IMR-90 (cell line): ENCODE measurements around the gene KCTD11. TPM values are rescaled to one million over a fixed set of nuclear protein-coding genes. Genes with fewer than 3 reads are reported as not detected.

Source experiments
- ATAC-seq: fragments of 200-7000 bp; cut with Tn5 transposase; 2 replicates; pipeline ENCODE4 v1.9.1; 2020; ENCODE audit warnings: low read depth, mild to moderate bottlenecking, moderate library complexity
- BruUV-seq: library from RNA; stranded (reverse); fragments of 400-500 nt; replicated peaks from 2 replicates; lab custom pipeline; 2021; lab: Mats Ljungman, UMichigan
- CTCF ChIA-PET: fragments of 300-600 bp; formaldehyde crosslinking; extraction: SDS; loops from one replicate; lab custom pipeline; 2021; ENCODE audit warnings: antibody characterized with exemption; lab: Yijun Ruan, JAX
- POLR2A ChIA-PET: fragments of 300-600 bp; sonication (Branson Sonifier 250); formaldehyde crosslinking; loops from one replicate; lab custom pipeline; 2022; ENCODE audit warnings: antibody characterized with exemption; ENCODE audit not compliant: unreplicated experiment; lab: Charles Lee
- DNase-seq: peaks from one replicate; pipeline ENCODE4 v3.0.0; 2013
- H2AFZ ChIP-seq: replicated peaks from 2 replicates; pipeline ENCODE3; 2013; ENCODE audit warnings: low read length, mild to moderate bottlenecking; ENCODE audit not compliant: poor library complexity
- H2AK5ac ChIP-seq: 2 replicates; pipeline ENCODE4 v1.6.1; 2013; ENCODE audit warnings: low read depth, low read length, inconsistent platforms
- H2AK9ac ChIP-seq: replicated peaks from 2 replicates; pipeline ENCODE3; 2013; ENCODE audit warnings: mild to moderate bottlenecking, low read depth, low read length, moderate library complexity; ENCODE audit not compliant: poor library complexity
- H2BK120ac ChIP-seq: 2 replicates; pipeline ENCODE4 v1.6.1; 2013; ENCODE audit warnings: low read depth, low read length, inconsistent platforms
- H2BK15ac ChIP-seq: 3 replicates; pipeline ENCODE4 v1.6.1; 2013; ENCODE audit warnings: low read depth, low read length, inconsistent platforms
- H2BK20ac ChIP-seq: 2 replicates; pipeline ENCODE4 v1.6.1; 2013; ENCODE audit warnings: low read depth, mild to moderate bottlenecking, inconsistent platforms, low read length, moderate library complexity
- H2BK5ac ChIP-seq: 2 replicates; pipeline ENCODE4 v1.6.1; 2013; ENCODE audit warnings: mild to moderate bottlenecking, low read depth, low read length, inconsistent platforms; ENCODE audit not compliant: poor library complexity, severe bottlenecking
- H3K14ac ChIP-seq: replicated peaks from 2 replicates; pipeline ENCODE4 v1.6.1; 2013; ENCODE audit warnings: low read depth, low read length, inconsistent platforms
- H3K18ac ChIP-seq: 2 replicates; pipeline ENCODE4 v1.6.1; 2013; ENCODE audit warnings: low read depth, low read length, control low read depth
- H3K23ac ChIP-seq: 2 replicates; pipeline ENCODE4 v1.6.1; 2013; ENCODE audit warnings: low read depth, low read length, inconsistent platforms
- H3K27ac ChIP-seq: 2 replicates; pipeline ENCODE4 v1.5.1; 2013; ENCODE audit warnings: mild to moderate bottlenecking, control low read depth, low read length; ENCODE audit not compliant: insufficient read depth
- H3K27me3 ChIP-seq: 2 replicates; pipeline ENCODE4 v1.6.1; 2013; ENCODE audit warnings: low read length; ENCODE audit not compliant: control insufficient read depth, insufficient read depth
- H3K36me3 ChIP-seq: 2 replicates; pipeline ENCODE4 v1.6.1; 2013; ENCODE audit warnings: low read length, mixed read lengths; ENCODE audit not compliant: control insufficient read depth, insufficient read depth
- H3K4ac ChIP-seq: 2 replicates; pipeline ENCODE4 v1.6.1; 2013; ENCODE audit warnings: low read depth, low read length, inconsistent platforms
- H3K4me1 ChIP-seq: 2 replicates; pipeline ENCODE4 v1.6.1; 2013; ENCODE audit warnings: low read length, mixed read lengths; ENCODE audit not compliant: control insufficient read depth, insufficient read depth
- H3K4me2 ChIP-seq: 2 replicates; pipeline ENCODE4 v1.6.1; 2013; ENCODE audit warnings: low read depth, mild to moderate bottlenecking, control low read depth, low read length, moderate library complexity
- H3K4me3 ChIP-seq: 2 replicates; pipeline ENCODE4 v1.5.1; 2013; ENCODE audit warnings: low read depth, mild to moderate bottlenecking, control low read depth, low read length, moderate library complexity; ENCODE audit not compliant: insufficient read depth
- H3K56ac ChIP-seq: 2 replicates; pipeline ENCODE4 v1.6.1; 2013; ENCODE audit warnings: low read length, inconsistent platforms; ENCODE audit not compliant: insufficient read depth; ENCODE audit errors: extremely low read depth
- H3K79me1 ChIP-seq, 2 experiments: 2 replicates each; pipeline ENCODE4 v1.6.1; 2013; ENCODE audit warnings: low read length in 2 of 2, inconsistent platforms in 1 of 2, low read depth in 1 of 2
- H3K9ac ChIP-seq: 2 replicates; pipeline ENCODE4 v1.6.1; 2013; ENCODE audit warnings: low read depth, low read length, control low read depth
- H3K9me1 ChIP-seq: 2 replicates; pipeline ENCODE4 v1.6.1; 2013; ENCODE audit warnings: low read length, inconsistent platforms; ENCODE audit not compliant: insufficient read depth
- H3K9me3 ChIP-seq: 2 replicates; pipeline ENCODE4 v1.6.1; 2013; ENCODE audit warnings: low read length; ENCODE audit not compliant: control insufficient read depth, insufficient read depth
- H4K20me1 ChIP-seq: 2 replicates; pipeline ENCODE4 v1.6.1; 2013; ENCODE audit warnings: low read length, inconsistent platforms; ENCODE audit not compliant: insufficient read depth
- H4K5ac ChIP-seq: 2 replicates; pipeline ENCODE4 v1.6.1; 2013; ENCODE audit warnings: mild to moderate bottlenecking, low read depth, low read length, control low read depth
- H4K8ac ChIP-seq, 2 experiments: 2 replicates each; pipeline ENCODE4 v1.6.1; 2013; ENCODE audit warnings: low read depth in 2 of 2, low read length in 2 of 2, control low read depth in 1 of 2, inconsistent platforms in 1 of 2
- H4K91ac ChIP-seq: 2 replicates; pipeline ENCODE4 v1.6.1; 2013; ENCODE audit warnings: low read depth, low read length, inconsistent platforms; ENCODE audit not compliant: insufficient read depth
- CHD1 ChIP-seq: IDR thresholded peaks from 2 replicates; pipeline ENCODE4 v1.6.1; 2012; ENCODE audit warnings: low read depth, low read length, improper control_type of control experiment
- CTCF ChIP-seq: conservative IDR thresholded peaks from 2 replicates; pipeline ENCODE4 v1.5.1; 2012; ENCODE audit warnings: mild to moderate bottlenecking, low read depth, low read length, improper control_type of control experiment
- MXI1 ChIP-seq: IDR thresholded peaks from 2 replicates; pipeline ENCODE4 v1.6.1; 2012; ENCODE audit warnings: low read depth, mild to moderate bottlenecking, low read length, moderate library complexity, borderline replicate concordance
- RAD21 ChIP-seq: IDR thresholded peaks from 2 replicates; pipeline ENCODE4 v1.6.1; 2012; ENCODE audit warnings: low read length, improper control_type of control experiment
- RCOR1 ChIP-seq: IDR thresholded peaks from 2 replicates; pipeline ENCODE4 v1.6.1; 2012; ENCODE audit warnings: mild to moderate bottlenecking, low read length, improper control_type of control experiment; ENCODE audit not compliant: insufficient replicate concordance
- SMC3 ChIP-seq: fragments of 150-350 bp; IDR thresholded peaks from 2 replicates; pipeline ENCODE4 v1.6.1; 2016; ENCODE audit warnings: low read depth, mild to moderate bottlenecking, antibody characterized with exemption, low read length, moderate library complexity
- USF2 ChIP-seq: fragments of 150-350 bp; IDR thresholded peaks from 2 replicates; pipeline ENCODE4 v1.6.1; 2017; ENCODE audit warnings: mild to moderate bottlenecking, antibody characterized with exemption, low read length, low read depth
- WGBS, 2 experiments: methylation state at CpG; one replicate each; pipeline versions ENCODE4 v1.1.5 to v1.1.7; 2013; ENCODE audit warnings: missing lambda C conversion rate in 2 of 2; ENCODE audit not compliant: insufficient read length in 1 of 2; ENCODE audit errors: extremely low coverage in 2 of 2; 5-methylcytosine and 5-hydroxymethylcytosine counted together
- dilution Hi-C: fragments of 300-500 bp; cut with HindIII; formaldehyde crosslinking; loops from one replicate; pipeline ENCODE4 v1.14.3; 2018; ENCODE audit warnings: low sequenced_read_pairs; ENCODE audit not compliant: unreplicated experiment
- in situ Hi-C: fragments of 300-500 bp; cut with MboI; formaldehyde crosslinking; loops from 3 replicates; pipeline ENCODE4 v1.14.3; 2019; ENCODE audit warnings: low sequenced_read_pairs, inconsistent platforms, mixed read lengths
- intact Hi-C: fragments of 100-400 bp; cut with micrococcal nuclease; formaldehyde crosslinking; loops from 2 replicates; pipeline ENCODE4 v1.10.0; 2022
- polyA plus RNA-seq, 3 experiments: library from polyadenylated mRNA; depleted of rRNA; stranded (reverse); fragments of >200 nt; gene quantifications; 2 replicates each; pipeline ENCODE4 v1.2.3, GENCODE V29; 2012; ENCODE audit warnings: low replicate concordance in 1 of 3
- total RNA-seq: library from RNA; depleted of rRNA; stranded (reverse); fragments of >200 nt; gene quantifications from 2 replicates; pipeline ENCODE4 v1.2.3, GENCODE V29; 2012

Gene KCTD11
- total and polyA plus RNA-seq, 2 of the 4 experiments (the other 2 are of a cell fraction) = 10.8 to 16.4 TPM

- Histone ChIP-seq H3K27ac (no peak within 1 kb of the TSS), H4K91ac (no peak within 1 kb of the TSS), H3K23ac (no peak within 1 kb of the TSS; the same call in 1 of the 2 replicates), H3K9me3 (peaks cover 8% of the 10 kb centered on the region; the same call in 1 of the 2 replicates), H2BK15ac (no peak within 1 kb of the TSS), H3K18ac (no peak within 1 kb of the TSS), H3K36me3 (no peaks in the 10 kb centered on the region), H3K4me3 (peak within 1 kb of the TSS; percentile 11; the same call in 1 of the 2 replicates), H3K4me2 (peak within 1 kb of the TSS; percentile 3), H3K56ac (no peak within 1 kb of the TSS), H2BK120ac (no peak within 1 kb of the TSS), H3K9me1 (peaks cover 2% of the 10 kb centered on the region; the same call in 1 of the 2 replicates), H3K79me1 (no peaks in the 10 kb centered on the region), H3K4ac (no peak within 1 kb of the TSS), H3K14ac (no peak within 1 kb of the TSS), H3K9ac (no peak within 1 kb of the TSS; the same call in 1 of the 2 replicates), H2AFZ (peak within 1 kb of the TSS; percentile 84), H2AK9ac (peak within 1 kb of the TSS; percentile 57), H3K27me3 (peaks cover 26% of the 10 kb centered on the region), H2AK5ac (peak within 1 kb of the TSS; percentile 44; the same call in 1 of the 2 replicates), H3K4me1 (peaks cover 7% of the 10 kb centered on the region; the same call in 1 of the 2 replicates), H4K8ac (no peak within 1 kb of the TSS; a peak in 1 of 4 replicates), H2BK20ac (no peak within 1 kb of the TSS), H2BK5ac (no peak within 1 kb of the TSS), H4K20me1 (no peaks in the 10 kb centered on the region), H4K5ac (no peak within 1 kb of the TSS)
- ATAC-seq = peak; percentile 4; the same call in 1 of the 2 replicates
- WGBS, 2 experiments = 5% methylated on average over 23 of the region's 52 CpGs; no CpG with 5 or more reads in 1 of the 2 experiments
- dilution Hi-C loops = no loop called here
- intact Hi-C loops = no loop called here
- TF ChIP-seq RAD21 (no peak), RCOR1 (no peak), USF2 (no peak), SMC3 (no peak), CTCF (no peak), MXI1 (no peak), CHD1 (no peak)
- in situ Hi-C loops = no loop called here
- no peak for DNase-seq
- ChIA-PET CTCF (no interaction called here), POLR2A (interaction anchor here (0.6 kb wide), 1 partner anchor 12 kb away, joined by 4 read pairs; no protein-coding TSS in a partner anchor)
- no TSS peak for BruUV-seq
Measured at GRCh38 chr17:7380855-7381683, 29.1 kb downstream of the KCTD11 start, which contains the start of gene TNK1. TSS of gene TNK1 (plus strand) at chr17:7381089. CDS start at chr17:7382927, 1,838 bp downstream.
